ENCODE measurements around the gene AKAP6.

GRCh38 chr14:32436993-32437392, 107.9 kb downstream of the AKAP6 start:
- no peak for TF ChIP-seq CTCF (IDR thresholded peaks at IDR 0.05)
- no peak for TF ChIP-seq POLR2A (IDR thresholded peaks at IDR 0.05)

All from adrenal gland (tissue), 5 donors.